Gastroesophageal sphincter (tissue), 4 donors: Measurements from ENCODE around the gene CTNNA1. TPM values are rescaled to one million over a fixed set of nuclear protein-coding genes. Genes with fewer than 3 reads are reported as not detected.

Source experiments
- ATAC-seq: fragments of 150-250 bp; one replicate; pipeline ENCODE4 v1.9.1; 2016; ENCODE audit warnings: mild to moderate bottlenecking, moderate library complexity
- H3K27ac ChIP-seq, 4 donors: fragments of 200-600 bp; sonication (generic) in 3 of 4; 1 replicate in 3 of 4; 2 replicates in 1 of 4; pipeline ENCODE4 v1.5.1; 2016 to 2019
- H3K27me3 ChIP-seq: fragments of 200-600 bp; sonication (generic); one replicate; pipeline ENCODE4 v1.5.1; 2019
- H3K36me3 ChIP-seq, 2 donors: fragments of 200-600 bp; sonication (generic); one replicate each; pipeline ENCODE4 v1.5.1; 2019; ENCODE audit warnings: control low read depth in 1 of 2
- H3K4me1 ChIP-seq, 3 donors: fragments of 200-600 bp; sonication (generic); 1 replicate in 2 of 3; 2 replicates in 1 of 3; pipeline ENCODE4 v1.5.1; 2016 to 2019; ENCODE audit warnings: control low read depth in 2 of 3
- H3K4me3 ChIP-seq, 2 donors: fragments of 200-600 bp; sonication (generic); one replicate each; pipeline ENCODE4 v1.5.1; 2019; ENCODE audit warnings: mild to moderate bottlenecking in 1 of 2, moderate library complexity in 1 of 2
- H3K9me3 ChIP-seq, 3 donors: fragments of 200-600 bp; sonication (generic); one replicate each; pipeline ENCODE4 v1.5.1; 2017 to 2019; ENCODE audit warnings: control low read depth in 2 of 3
- CTCF ChIP-seq, 4 experiments: fragments of 200-600 bp in 2 of 4; fragments of 450-650 bp in 2 of 4; sonication (generic) in 1 of 4; IDR thresholded peaks; one replicate each; pipeline ENCODE4 v1.5.1; 2017 to 2019; ENCODE audit warnings: antibody characterized with exemption in 4 of 4, mild to moderate bottlenecking in 2 of 4, moderate library complexity in 2 of 4
- EP300 ChIP-seq: sonication (generic); formaldehyde crosslinking; IDR thresholded peaks from one replicate; pipeline ENCODE4 v1.6.1; 2017; ENCODE audit warnings: antibody characterized with exemption, mild to moderate bottlenecking
- POLR2A ChIP-seq, 2 donors: fragments of 450-650 bp; IDR thresholded peaks; one replicate each; pipeline ENCODE4 v1.6.1; 2017; ENCODE audit warnings: antibody characterized with exemption in 2 of 2, mild to moderate bottlenecking in 2 of 2, moderate library complexity in 1 of 2
- POLR2AphosphoS5 ChIP-seq: sonication (generic); formaldehyde crosslinking; IDR thresholded peaks from one replicate; pipeline ENCODE4 v1.6.1; 2017; ENCODE audit warnings: antibody characterized with exemption
- WGBS, 2 donors: methylation state at CpG; one replicate each; pipeline ENCODE4 v1.1.5; 2018; ENCODE audit warnings: low coverage in 1 of 2; 5-methylcytosine and 5-hydroxymethylcytosine counted together
- total RNA-seq, 4 donors: library from RNA; depleted of rRNA; stranded (reverse); fragments of >200 nt; gene quantifications; one replicate each; pipeline ENCODE4 v1.1.0, GENCODE V29; 2016

Gene CTNNA1
- total RNA-seq, 4 donors from 2014 or later = 289 to 425 (median 365) TPM

- H3K27ac ChIP-seq = no peak overlapping the region
- H3K4me3 ChIP-seq = no peak overlapping the region
- TF ChIP-seq CTCF (IDR thresholded peaks at IDR 0.05) = no peak
- TF ChIP-seq EP300 = no peak
- TF ChIP-seq POLR2AphosphoS5 = no peak
- no peak for TF ChIP-seq POLR2A (IDR thresholded peaks at IDR 0.05)
- no peaks in the 10 kb centered on the region for H3K27me3 ChIP-seq
- no peak for ATAC-seq
- peaks cover 0 to 25% (median 0%) of the 10 kb centered on the region in 3 donors for H3K4me1 ChIP-seq
- 92 to 96% methylated on average over 6 to 7 of the region's 23 CpGs for WGBS, 2 donors
- H3K36me3 ChIP-seq = peaks cover 0 to 38% of the 10 kb centered on the region in 2 donors
- no peaks in the 10 kb centered on the region for H3K9me3 ChIP-seq
These were observed 192.4 kb downstream of the CTNNA1 start for GRCh38 chr5:138945421-138946240.

DNA sequence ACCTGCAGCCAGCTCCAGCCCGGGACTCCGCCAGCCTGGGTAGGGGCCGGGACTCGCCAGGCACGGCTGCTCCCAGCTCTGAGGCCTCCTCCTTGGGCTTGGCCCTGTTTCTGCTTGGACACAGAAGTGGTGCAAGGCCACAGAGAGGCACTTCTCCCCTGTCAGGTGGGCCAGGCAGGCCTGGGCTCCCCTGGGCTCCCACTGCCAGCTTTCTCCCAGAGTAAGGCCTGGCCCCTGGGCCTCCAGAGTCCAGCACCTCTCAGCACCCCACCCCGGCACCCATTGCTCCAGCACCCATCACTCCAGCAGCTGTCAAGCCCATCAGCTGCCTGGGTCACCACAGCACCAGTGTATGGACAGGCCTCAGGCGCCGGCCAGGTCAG is 193.0 kb downstream of the CTNNA1 start:
- H3K27ac ChIP-seq = no peak overlapping the region
- no peak for TF ChIP-seq POLR2AphosphoS5
- TF ChIP-seq POLR2A (IDR thresholded peaks at IDR 0.05) = no peak
- no peak for TF ChIP-seq CTCF (IDR thresholded peaks at IDR 0.05)
- TF ChIP-seq EP300 = no peak
- H3K4me1 ChIP-seq = peaks cover 0 to 31% (median 0%) of the 10 kb centered on the region in 3 donors
- no peaks in the 10 kb centered on the region for H3K27me3 ChIP-seq
- 90% methylated on average over 2 of the region's 8 CpGs; no CpG with 5 or more reads in 1 of the 2 donors for WGBS, 2 donors
- peaks cover 0 to 38% of the 10 kb centered on the region in 2 donors for H3K36me3 ChIP-seq
- ATAC-seq = no peak
- no peaks in the 10 kb centered on the region for H3K9me3 ChIP-seq
- no peak overlapping the region for H3K4me3 ChIP-seq

DNA sequence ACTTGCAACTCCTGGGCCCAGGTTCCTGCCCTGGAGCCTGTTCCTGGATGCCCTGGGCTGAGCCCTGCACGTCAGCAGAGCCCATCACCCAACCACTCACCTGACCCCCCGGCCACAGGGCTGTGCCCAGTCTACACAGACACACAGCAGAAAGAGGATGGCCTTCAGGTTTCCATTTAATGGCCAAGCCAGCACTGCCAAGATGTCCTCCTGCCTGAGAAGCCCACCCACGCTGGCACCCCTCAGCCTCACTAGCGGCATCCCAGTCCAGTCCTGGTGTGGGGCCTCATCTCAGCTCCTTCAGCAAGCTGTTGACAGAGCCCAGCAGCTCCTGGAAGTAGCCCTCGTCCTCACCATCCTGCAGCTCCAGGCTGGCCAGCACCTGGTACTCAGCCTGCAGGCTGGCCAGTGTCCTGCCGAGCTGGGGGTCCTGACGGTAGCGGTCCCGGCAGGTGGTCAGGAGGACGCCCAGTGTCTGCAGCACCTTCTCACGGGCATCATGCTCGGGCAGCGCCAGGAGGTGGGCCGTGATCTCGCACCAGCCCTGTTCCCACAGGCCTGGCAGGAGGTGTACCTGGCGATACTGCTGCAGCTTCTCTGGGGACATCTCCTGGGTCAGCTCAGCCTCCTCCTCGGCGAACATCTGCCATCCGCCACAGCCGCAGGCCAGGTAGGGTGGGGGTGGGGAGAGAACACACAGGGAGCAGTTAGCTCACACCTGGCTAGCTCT is 193.8 kb downstream of the CTNNA1 start:
- 97% methylated on average over 7 of the region's 20 CpGs; no CpG with 5 or more reads in 1 of the 2 donors for WGBS, 2 donors
- Histone ChIP-seq H3K36me3 (peaks cover 0 to 41% of the 10 kb centered on the region in 2 donors), H3K4me3 (no peak overlapping the region), H3K27ac (no peak overlapping the region), H3K4me1 (peaks cover 0 to 38% (median 2%) of the 10 kb centered on the region in 3 donors), H3K9me3 (no peaks in the 10 kb centered on the region), H3K27me3 (no peaks in the 10 kb centered on the region)
- TF ChIP-seq POLR2AphosphoS5 (no peak), CTCF (IDR thresholded peaks at IDR 0.05) (no peak), POLR2A (IDR thresholded peaks at IDR 0.05) (no peak), EP300 (no peak)
- no peak for ATAC-seq

GRCh38 chr5:138947780-138948179 is 194.6 kb downstream of the CTNNA1 start:
- TF ChIP-seq POLR2A (IDR thresholded peaks at IDR 0.05) (no peak), EP300 (no peak), POLR2AphosphoS5 (no peak), CTCF (IDR thresholded peaks at IDR 0.05) (no peak)
- peaks cover 0 to 40% of the 10 kb centered on the region in 2 donors for H3K36me3 ChIP-seq
- WGBS, 2 donors = 86 to 92% methylated on average over 1 to 5 of the region's 5 CpGs
- no peak overlapping the region for H3K4me3 ChIP-seq
- no peaks in the 10 kb centered on the region for H3K27me3 ChIP-seq
- ATAC-seq = no peak
- H3K4me1 ChIP-seq = peaks cover 3 to 46% (median 10%) of the 10 kb centered on the region in 3 donors
- H3K27ac ChIP-seq = no peak overlapping the region
- no peaks in the 10 kb centered on the region for H3K9me3 ChIP-seq
